Measurements from ENCODE around the gene LYSET. TPM values are rescaled to one million over a fixed set of nuclear protein-coding genes. Genes with fewer than 3 reads are reported as not detected.
A peak's percentile ranks its signal among the peaks of the same experiment; 100 is the strongest.

The LYSET gene, protein sequence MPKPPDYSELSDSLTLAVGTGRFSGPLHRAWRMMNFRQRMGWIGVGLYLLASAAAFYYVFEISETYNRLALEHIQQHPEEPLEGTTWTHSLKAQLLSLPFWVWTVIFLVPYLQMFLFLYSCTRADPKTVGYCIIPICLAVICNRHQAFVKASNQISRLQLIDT
- total RNA-seq (18.0 and 18.8 TPM in 2 replicates), polyA plus RNA-seq (8.2 and 11.1 TPM in 2 replicates), polyA minus RNA-seq (12.3 and 13.4 TPM in 2 replicates)
- total RNA-seq (2013): 21.7 TPM

DNA sequence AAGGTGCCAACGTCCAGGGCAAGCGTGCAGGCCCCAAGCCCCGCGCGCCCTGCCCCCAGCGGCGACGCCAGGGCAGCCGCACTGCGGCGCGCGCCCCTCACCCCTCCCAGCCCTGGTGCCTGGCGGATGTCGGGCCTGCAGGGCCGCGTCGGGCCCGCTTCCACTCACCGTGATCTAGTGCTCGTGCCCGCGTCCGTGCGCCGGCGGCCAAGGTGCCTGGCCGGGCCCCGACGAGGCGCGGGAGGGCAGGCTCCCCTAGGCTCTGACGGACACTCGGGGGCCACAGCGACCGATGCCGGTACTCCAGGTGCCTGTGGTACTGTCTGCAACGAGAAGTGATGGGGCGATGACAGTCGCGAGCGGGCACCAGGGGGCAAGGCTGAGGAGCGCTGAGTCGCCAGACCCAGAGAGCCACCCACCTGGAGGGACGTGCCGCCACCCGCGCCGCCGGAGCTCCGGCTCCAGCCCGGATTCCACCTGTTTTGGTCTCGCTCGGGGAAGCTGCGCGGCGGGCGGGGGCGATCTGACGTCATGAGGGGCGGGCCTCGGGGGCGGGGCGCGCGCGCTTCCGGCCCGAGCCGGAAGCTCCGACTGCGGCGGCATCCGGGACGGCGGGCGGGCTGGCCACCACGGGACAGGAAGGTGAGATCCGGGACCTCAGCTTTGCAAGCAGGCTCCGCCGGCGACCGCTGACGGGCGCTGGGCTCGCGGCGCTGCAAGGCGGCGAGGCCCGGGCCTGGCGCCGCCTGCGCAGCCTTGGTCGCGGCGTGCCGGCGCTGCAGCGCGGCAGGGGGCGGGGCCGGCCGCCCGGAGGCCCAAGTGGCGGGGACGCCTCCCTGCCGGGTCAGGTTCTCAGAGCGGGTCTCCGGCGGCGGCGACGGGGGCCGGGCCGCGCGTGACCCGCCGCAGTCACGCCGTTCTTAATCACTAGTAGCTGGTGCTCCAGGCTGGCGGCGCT is at the start of gene LYSET, which contains the start of gene MOAP1:
Gene LYSET (plus strand): TSS at position 927 of the 958 bp plus-strand sequence. CDS start 89 bp downstream, outside the sequence.
Gene MOAP1 (minus strand): TSS at position 507 of the 958 bp plus-strand sequence. CDS start 655 bp downstream, outside the sequence.
- peak; percentile 97 for DNase-seq
- ChIA-PET CTCF (interaction anchor here (0.6 to 2.8 kb wide), 6 partner anchors 9 to 71 kb away, joined by 3 to 20 read pairs (median 6); partner anchors contain the start of genes GON7 and UBR7), POLR2A (interaction anchor here (1.3 to 1.9 kb wide), 4 partner anchors 22 to 391 kb away, joined by 4 to 11 read pairs (median 5); partner anchors contain the start of genes GOLGA5, GON7, ITPK1 and UBR7)
- H3K9ac ChIP-seq (ENCODE audit: low read length): peak within 1 kb of the TSS; percentile 98
- H3K9me3 ChIP-seq (ENCODE audit: control extremely low read depth in 1 of 3, control insufficient read depth in 2 of 3, insufficient read depth in 1 of 3, low read length in 2 of 3): no peaks in the 10 kb centered on the region
- TF ChIP-seq EZH2 (IDR thresholded peaks at IDR 0.05; ENCODE audit: borderline replicate concordance, insufficient read depth, low read depth, low read length, poor library complexity, severe bottlenecking): no peak
- TF ChIP-seq, protein P1, sequence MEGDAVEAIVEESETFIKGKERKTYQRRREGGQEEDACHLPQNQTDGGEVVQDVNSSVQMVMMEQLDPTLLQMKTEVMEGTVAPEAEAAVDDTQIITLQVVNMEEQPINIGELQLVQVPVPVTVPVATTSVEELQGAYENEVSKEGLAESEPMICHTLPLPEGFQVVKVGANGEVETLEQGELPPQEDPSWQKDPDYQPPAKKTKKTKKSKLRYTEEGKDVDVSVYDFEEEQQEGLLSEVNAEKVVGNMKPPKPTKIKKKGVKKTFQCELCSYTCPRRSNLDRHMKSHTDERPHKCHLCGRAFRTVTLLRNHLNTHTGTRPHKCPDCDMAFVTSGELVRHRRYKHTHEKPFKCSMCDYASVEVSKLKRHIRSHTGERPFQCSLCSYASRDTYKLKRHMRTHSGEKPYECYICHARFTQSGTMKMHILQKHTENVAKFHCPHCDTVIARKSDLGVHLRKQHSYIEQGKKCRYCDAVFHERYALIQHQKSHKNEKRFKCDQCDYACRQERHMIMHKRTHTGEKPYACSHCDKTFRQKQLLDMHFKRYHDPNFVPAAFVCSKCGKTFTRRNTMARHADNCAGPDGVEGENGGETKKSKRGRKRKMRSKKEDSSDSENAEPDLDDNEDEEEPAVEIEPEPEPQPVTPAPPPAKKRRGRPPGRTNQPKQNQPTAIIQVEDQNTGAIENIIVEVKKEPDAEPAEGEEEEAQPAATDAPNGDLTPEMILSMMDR (IDR thresholded peaks at IDR 0.05): peak; percentile 20
- peaks cover 32% of the 10 kb centered on the region for H3K4me1 Mint-ChIP-seq
- ATAC-seq (ENCODE audit: low read depth): peak; percentile 86
- peaks cover 16 to 26% of the 10 kb centered on the region in 2 donors for H3K4me1 ChIP-seq (ENCODE audit: control insufficient read depth in 2 of 2, insufficient read depth in 2 of 2, low read length in 2 of 2)
- H3K79me2 ChIP-seq (ENCODE audit: control insufficient read depth, insufficient read depth, low read length): peaks cover 31% of the 10 kb centered on the region
- H3K9me3 Mint-ChIP-seq (ENCODE audit: insufficient read depth): no peaks in the 10 kb centered on the region
- intact Hi-C loops (cut with micrococcal nuclease): loop anchor here (1.0 to 10.0 kb wide), 7 partner anchors 23 to 1672 kb away; partner anchors contain the start of genes BTBD7, GOLGA5, GON7 and ITPK1
- H2AFZ ChIP-seq (ENCODE audit: insufficient read depth, low read depth, low read length, poor library complexity, severe bottlenecking): peak within 1 kb of the TSS; percentile 78
- under 1% methylated on average over 122 of the region's 124 CpGs for WGBS (ENCODE audit: insufficient coverage)
- peak within 1 kb of the TSS; percentile 98 for H3K27ac Mint-ChIP-seq
- peak within 1 kb of the TSS; percentile 85 to 96 (median 90) for H3K4me3 ChIP-seq (ENCODE audit: control extremely low read depth in 1 of 5, extremely low read depth in 1 of 5, insufficient read depth in 1 of 5, low read depth in 2 of 5, low read length in 4 of 5)
- H3K27ac ChIP-seq (ENCODE audit: low read length in 2 of 2): peak within 1 kb of the TSS; percentile 97 to 98
- H4K20me1 ChIP-seq (ENCODE audit: control insufficient read depth, insufficient read depth, low read length, poor library complexity, severe bottlenecking): peaks cover 14% of the 10 kb centered on the region
- H3K36me3 ChIP-seq (replicated peaks in 1 of 2; ENCODE audit: control extremely low read depth in 1 of 2, control insufficient read depth in 1 of 2, extremely low read depth in 1 of 2, insufficient read depth in 2 of 2, low read length in 1 of 2): peaks cover 0 to 25% of the 10 kb centered on the region in 2 experiments
- peak within 1 kb of the TSS; percentile 83 for H3K4me2 ChIP-seq (replicated peaks; ENCODE audit: low read depth, low read length, poor library complexity, severe bottlenecking)
- H3K27me3 ChIP-seq (replicated peaks in 1 of 4; ENCODE audit: control extremely low read depth in 1 of 4, control insufficient read depth in 3 of 4, insufficient read depth in 4 of 4, low read length in 3 of 4): no peaks in the 10 kb centered on the region
- peak within 1 kb of the TSS; percentile 97 for H3K4me3 Mint-ChIP-seq
- H3K27me3 Mint-ChIP-seq: no peaks in the 10 kb centered on the region

Measured in B cell (primary cell).